Left ventricle myocardium inferior (tissue), 1 donor: ENCODE results near the gene UBR7. TPM values are rescaled to one million over a fixed set of nuclear protein-coding genes. Genes with fewer than 3 reads are reported as not detected.
"Not testable (repeated sequence)": the region's sequence is repeated elsewhere in the genome, so short reads cannot be mapped to it uniquely, and the experiment has no call there.

ENCODE experiments used
- DNase-seq: peaks from one replicate; pipeline ENCODE4 v3.0.0-alpha.2; 2020
- H3K27ac ChIP-seq: fragments of 200-600 bp; replicated peaks from 2 replicates; pipeline ENCODE4 v1.8.0; 2021
- H3K27me3 ChIP-seq: fragments of 200-600 bp; 2 replicates; pipeline ENCODE4 v1.8.0; 2021; ENCODE audit warnings: low read depth
- H3K36me3 ChIP-seq: fragments of 200-600 bp; 2 replicates; pipeline ENCODE4 v1.8.0; 2021
- H3K4me1 ChIP-seq: fragments of 200-600 bp; 2 replicates; pipeline ENCODE4 v1.8.0; 2021
- H3K4me3 ChIP-seq: fragments of 200-600 bp; 2 replicates; pipeline ENCODE4 v1.8.0; 2021; ENCODE audit warnings: mild to moderate bottlenecking, moderate library complexity
- H3K9me3 ChIP-seq: fragments of 200-600 bp; replicated peaks from 2 replicates; pipeline ENCODE4 v1.8.0; 2021
- intact Hi-C: fragments of 100-400 bp; cut with micrococcal nuclease; formaldehyde crosslinking; loops from one replicate; pipeline ENCODE4 v1.11.0; 2022
- total RNA-seq: library from RNA; stranded (reverse); fragmentation: NEBNext Ultra II Directional; extraction: Animal tissue kit (Norgen Biotek cat#: 25700); gene quantifications from one replicate; pipeline ENCODE4 v1.2.1, GENCODE V29; 2021
- TF ChIP-seq, protein P1 (sequence below): fragments of 200-600 bp; IDR thresholded peaks from 2 replicates; pipeline ENCODE4 v1.8.0; 2021; ENCODE audit warnings: antibody characterized with exemption, mild to moderate bottlenecking, borderline replicate concordance
- donor health status: DM: no; HTN: yes; CAD: no; lungs with severe emphysema.

The UBR7 gene
- total RNA-seq, 1 donor from 2014 or later: 18.3 TPM

DNA sequence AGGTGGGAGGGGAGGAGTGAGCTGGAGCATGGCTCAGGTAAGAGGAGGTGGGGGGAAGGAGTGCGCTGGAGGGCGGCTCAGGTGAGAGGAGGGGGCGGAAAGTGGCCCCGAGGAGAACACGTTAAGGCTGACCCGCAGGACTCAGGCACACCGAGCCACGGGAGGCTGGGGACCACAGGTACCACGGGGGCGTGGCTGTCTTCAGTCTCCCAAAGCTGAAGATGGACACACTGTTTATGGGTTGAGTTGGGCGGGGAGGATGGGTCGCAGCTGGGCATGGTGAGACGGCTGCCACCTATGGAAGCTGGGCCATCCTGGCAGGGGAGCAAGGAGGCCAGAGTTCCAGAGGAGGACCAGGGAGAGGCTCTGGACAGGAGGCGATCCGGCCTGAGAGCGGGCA is 23.5 kb downstream of the UBR7 start:
- Histone ChIP-seq H3K36me3 (peaks cover 37% of the 10 kb centered on the region), H3K4me3 (peak overlapping the region; percentile 64), H3K4me1 (peaks cover 5% of the 10 kb centered on the region), H3K27me3 (no peaks in the 10 kb centered on the region), H3K27ac (no peak overlapping the region), H3K9me3 (no peaks in the 10 kb centered on the region)
- no peak for DNase-seq
- TF ChIP-seq, protein P1, sequence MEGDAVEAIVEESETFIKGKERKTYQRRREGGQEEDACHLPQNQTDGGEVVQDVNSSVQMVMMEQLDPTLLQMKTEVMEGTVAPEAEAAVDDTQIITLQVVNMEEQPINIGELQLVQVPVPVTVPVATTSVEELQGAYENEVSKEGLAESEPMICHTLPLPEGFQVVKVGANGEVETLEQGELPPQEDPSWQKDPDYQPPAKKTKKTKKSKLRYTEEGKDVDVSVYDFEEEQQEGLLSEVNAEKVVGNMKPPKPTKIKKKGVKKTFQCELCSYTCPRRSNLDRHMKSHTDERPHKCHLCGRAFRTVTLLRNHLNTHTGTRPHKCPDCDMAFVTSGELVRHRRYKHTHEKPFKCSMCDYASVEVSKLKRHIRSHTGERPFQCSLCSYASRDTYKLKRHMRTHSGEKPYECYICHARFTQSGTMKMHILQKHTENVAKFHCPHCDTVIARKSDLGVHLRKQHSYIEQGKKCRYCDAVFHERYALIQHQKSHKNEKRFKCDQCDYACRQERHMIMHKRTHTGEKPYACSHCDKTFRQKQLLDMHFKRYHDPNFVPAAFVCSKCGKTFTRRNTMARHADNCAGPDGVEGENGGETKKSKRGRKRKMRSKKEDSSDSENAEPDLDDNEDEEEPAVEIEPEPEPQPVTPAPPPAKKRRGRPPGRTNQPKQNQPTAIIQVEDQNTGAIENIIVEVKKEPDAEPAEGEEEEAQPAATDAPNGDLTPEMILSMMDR: no peak
- intact Hi-C loops: no loop called here

DNA sequence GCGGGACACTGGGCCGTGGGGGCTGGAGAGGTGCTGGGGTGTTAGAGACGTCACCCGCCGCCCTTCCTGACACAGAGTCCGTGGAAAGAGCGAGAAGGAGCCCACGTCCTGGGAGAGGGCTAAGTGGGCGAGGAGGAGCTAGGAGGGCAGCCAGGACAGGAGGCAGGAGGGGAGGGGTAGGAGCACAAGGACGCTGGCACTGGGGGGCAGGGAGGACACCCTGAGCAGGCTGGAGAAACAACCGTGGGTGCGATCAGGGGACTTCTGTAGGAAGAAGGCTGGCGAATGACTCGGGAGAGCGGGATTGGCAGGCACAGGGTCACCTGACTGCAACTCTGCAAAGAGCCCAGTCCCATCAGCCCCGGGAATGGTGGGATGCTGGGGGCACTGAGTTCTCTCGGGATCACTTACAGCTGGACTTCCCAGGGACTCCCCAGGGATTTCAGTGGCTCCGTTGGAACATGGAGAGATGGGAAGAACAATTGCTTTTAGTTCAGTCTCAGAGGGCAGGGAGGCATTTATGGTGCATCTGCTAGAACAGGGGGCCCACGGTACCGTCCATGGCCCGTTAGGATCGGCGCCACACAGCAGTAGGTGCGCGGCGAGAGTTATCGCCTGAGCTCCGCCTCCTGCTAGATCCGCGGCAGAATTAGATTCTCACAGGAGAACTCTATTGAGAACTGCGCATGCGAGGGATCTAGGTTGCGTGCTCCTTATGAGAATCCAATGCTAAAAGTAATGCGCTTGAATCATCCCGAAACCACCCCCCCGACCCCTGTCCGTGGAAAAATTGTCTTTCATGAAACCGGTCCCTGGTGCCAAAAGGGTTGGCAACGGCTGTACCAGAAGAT is 24.3 kb downstream of the UBR7 start:
- TF ChIP-seq, protein P1: no peak
- intact Hi-C loops: no loop called here
- no peak overlapping the region for H3K27ac ChIP-seq
- peaks cover 5% of the 10 kb centered on the region for H3K4me1 ChIP-seq
- peaks cover 29% of the 10 kb centered on the region for H3K36me3 ChIP-seq
- no peaks in the 10 kb centered on the region for H3K9me3 ChIP-seq
- DNase-seq: peak; percentile 17
- H3K27me3 ChIP-seq: no peaks in the 10 kb centered on the region
- peak overlapping the region; percentile 64 for H3K4me3 ChIP-seq

DNA sequence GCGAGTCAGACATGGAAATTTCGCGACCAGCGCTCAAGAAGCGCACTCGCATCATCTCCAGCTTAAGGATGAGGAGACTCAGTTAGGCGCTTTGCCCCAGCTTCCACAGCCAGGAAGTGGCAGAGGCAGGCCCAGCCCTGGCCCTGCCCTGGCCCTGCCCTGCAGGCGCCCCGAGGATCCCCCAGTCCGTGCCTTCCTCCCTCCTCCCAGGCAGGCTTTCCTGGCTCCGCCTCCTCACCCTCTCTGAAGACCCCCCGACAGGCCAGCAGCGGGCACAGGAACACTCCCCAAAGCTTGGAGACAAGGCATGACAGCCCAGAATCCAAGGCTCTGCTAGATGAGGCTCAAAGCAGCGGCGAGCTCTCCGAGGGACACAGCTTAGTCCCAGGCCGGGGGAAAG is 25.1 kb downstream of the UBR7 start:
- H3K36me3 ChIP-seq: peaks cover 25% of the 10 kb centered on the region
- no peak for DNase-seq
- H3K27me3 ChIP-seq: no peaks in the 10 kb centered on the region
- H3K4me3 ChIP-seq: peak overlapping the region; percentile 64
- H3K4me1 ChIP-seq: peaks cover 5% of the 10 kb centered on the region
- intact Hi-C loops: no loop called here
- TF ChIP-seq, protein P1: no peak
- H3K9me3 ChIP-seq: no peaks in the 10 kb centered on the region
- no peak overlapping the region for H3K27ac ChIP-seq

DNA sequence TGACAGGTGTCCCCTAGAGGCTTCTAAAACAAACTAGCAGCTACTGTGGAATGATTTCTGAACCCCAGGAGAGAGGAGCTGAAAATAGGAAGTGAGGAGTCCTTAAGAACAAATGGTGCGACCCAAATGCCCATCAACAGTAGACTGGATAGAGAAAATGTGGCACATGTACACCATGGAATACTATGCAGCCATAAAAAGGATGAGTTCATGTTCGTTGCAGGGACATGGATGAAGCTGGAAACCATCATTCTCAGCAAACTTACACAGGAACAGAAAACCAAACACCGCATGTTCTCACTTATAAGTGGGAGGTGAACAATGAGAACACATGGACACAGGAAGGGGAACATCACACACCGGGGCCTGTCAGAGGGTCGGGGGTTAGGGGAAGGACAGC is 26.0 kb downstream of the UBR7 start:
- H3K27ac ChIP-seq, intact Hi-C loops, H3K4me1 ChIP-seq, H3K4me3 ChIP-seq, H3K27me3 ChIP-seq, H3K9me3 ChIP-seq, DNase-seq: not testable (repeated sequence)
- peaks cover 16% of the 10 kb centered on the region for H3K36me3 ChIP-seq

DNA sequence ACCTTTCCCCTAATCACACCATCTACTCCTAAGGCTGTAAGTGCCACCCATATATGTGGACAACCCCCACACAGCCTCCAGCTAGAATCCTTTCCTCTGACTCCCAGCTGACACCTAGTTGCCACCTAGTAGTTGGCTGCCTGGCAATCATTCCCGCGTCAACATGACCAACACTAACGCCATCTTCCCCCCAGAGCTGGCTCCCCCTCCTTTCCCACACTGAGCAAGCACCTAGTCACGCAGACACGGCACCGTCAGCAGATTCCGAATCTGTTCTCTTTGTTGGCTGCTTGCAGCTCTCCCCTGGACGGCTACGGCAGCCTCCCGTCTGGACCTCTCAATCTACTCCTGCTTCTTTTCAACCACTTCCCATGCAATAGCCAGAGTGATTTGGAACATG is 27.7 kb downstream of the UBR7 start:
- no peak for DNase-seq
- Histone ChIP-seq H3K9me3 (no peaks in the 10 kb centered on the region), H3K36me3 (peaks cover 3% of the 10 kb centered on the region), H3K27me3 (no peaks in the 10 kb centered on the region), H3K4me1 (peaks cover 5% of the 10 kb centered on the region), H3K27ac (no peak overlapping the region), H3K4me3 (no peak overlapping the region)
- intact Hi-C loops: no loop called here
- TF ChIP-seq, protein P1: no peak
